HepG2 (cell line): ENCODE results near the gene TLDC2. TPM values are rescaled to one million over a fixed set of nuclear protein-coding genes. Genes with fewer than 3 reads are reported as not detected.

Experiments used
- AGO1 ChIP-seq: fragments of 200-400 bp; formaldehyde crosslinking; IDR thresholded peaks from 2 replicates; pipeline ENCODE4 v1.6.1; 2017; ENCODE audit warnings: mild to moderate bottlenecking, low read depth, low read length, moderate library complexity; ENCODE audit not compliant: poor library complexity, severe bottlenecking
- ARNT2 ChIP-seq: sonication (generic); formaldehyde crosslinking; IDR thresholded peaks from 2 replicates; pipeline ENCODE4 v1.8.0; 2022; ENCODE audit warnings: mild to moderate bottlenecking, low read depth, missing genetic modification reagents, moderate library complexity
- ARNTL ChIP-seq: sonication (generic); formaldehyde crosslinking; IDR thresholded peaks from 2 replicates; pipeline ENCODE4 v1.4.0; 2020; ENCODE audit warnings: mild to moderate bottlenecking, missing genetic modification reagents
- GABPB1 ChIP-seq: IDR thresholded peaks from 2 replicates; pipeline ENCODE4 v1.6.1; 2016; ENCODE audit warnings: mild to moderate bottlenecking, missing genetic modification reagents, moderate library complexity, missing compliant biosample characterization
- HNRNPLL ChIP-seq: fragments of 200-400 bp; formaldehyde crosslinking; IDR thresholded peaks from 2 replicates; pipeline ENCODE4 v1.6.1; 2017; ENCODE audit warnings: mild to moderate bottlenecking, low read depth, low read length; ENCODE audit not compliant: poor library complexity, severe bottlenecking
- POLR2AphosphoS5 ChIP-seq: IDR thresholded peaks from 2 replicates; pipeline ENCODE4 v1.6.1; 2012; ENCODE audit warnings: low read depth, low read length
- RNF2 ChIP-seq: fragments of 450-650 bp; conservative IDR thresholded peaks from 2 replicates; pipeline ENCODE4 v1.6.1; 2016; ENCODE audit warnings: low read depth
- SP5 ChIP-seq: IDR thresholded peaks from 2 replicates; pipeline ENCODE4 v1.6.1; 2016; ENCODE audit warnings: low read depth, borderline replicate concordance
- TGIF2 ChIP-seq: IDR thresholded peaks from 2 replicates; pipeline ENCODE4 v1.6.1; 2016; ENCODE audit warnings: control low read depth, missing compliant biosample characterization
- ZNF292 ChIP-seq: sonication (generic); formaldehyde crosslinking; IDR thresholded peaks from 2 replicates; pipeline ENCODE4 v1.8.1; 2022; ENCODE audit warnings: mild to moderate bottlenecking, low read depth, missing genetic modification reagents, borderline replicate concordance
- ZNF572 ChIP-seq: sonication (generic); formaldehyde crosslinking; IDR thresholded peaks from 2 replicates; pipeline ENCODE4 v1.5.1; 2020; ENCODE audit warnings: mild to moderate bottlenecking, missing genetic modification reagents
- polyA plus RNA-seq, 8 experiments: library from polyadenylated mRNA; depleted of rRNA in 3 of 8; stranded (reverse) in 7 of 8; unstranded in 1 of 8; fragments of >200 nt; fragmentation: Illumina TruSeq in 4 of 8; extraction: Trizol in 4 of 8; gene quantifications; 2 replicates each; pipeline versions ENCODE4 v1.2.1 to v1.2.3, GENCODE V29; 2011 to 2016; ENCODE audit warnings: low read depth in 4 of 8, missing spikeins in 1 of 8, mixed read lengths in 1 of 8; ENCODE audit not compliant: insufficient read depth in 1 of 8
- total RNA-seq, 5 experiments: library from RNA; depleted of rRNA; stranded (reverse); fragments of >200 nt; fragmentation: Illumina TruSeq; extraction: Trizol; gene quantifications; 2 replicates each; pipeline ENCODE4 v1.2.3, GENCODE V29; 2016; ENCODE audit warnings: low read depth in 1 of 5
- TF ChIP-seq, protein P1 (sequence below): sonication (generic); formaldehyde crosslinking; IDR thresholded peaks from 2 replicates; pipeline ENCODE4 v1.4.0; 2020; ENCODE audit warnings: missing genetic modification reagents
- TF ChIP-seq, protein P2 (sequence below): sonication (generic); formaldehyde crosslinking; IDR thresholded peaks from 2 replicates; pipeline ENCODE4 v1.8.1; 2023; ENCODE audit warnings: mild to moderate bottlenecking, moderate library complexity, missing genetic modification reagents
- TF ChIP-seq, protein P3 (sequence below): IDR thresholded peaks from 2 replicates; pipeline ENCODE4 v1.6.1; 2016; ENCODE audit warnings: low read depth
- TF ChIP-seq, protein P4 (sequence below): sonication (generic); formaldehyde crosslinking; IDR thresholded peaks from 2 replicates; pipeline ENCODE4 v1.4.0; 2020; ENCODE audit warnings: mild to moderate bottlenecking, low read depth, missing genetic modification reagents
- TF ChIP-seq, protein P5 (sequence below): sonication (generic); formaldehyde crosslinking; IDR thresholded peaks from 2 replicates; pipeline ENCODE4 v1.4.0; 2020; ENCODE audit warnings: missing genetic modification reagents, low read depth, mild to moderate bottlenecking, borderline replicate concordance
- TF ChIP-seq, protein P6 (sequence below): sonication (generic); formaldehyde crosslinking; IDR thresholded peaks from 2 replicates; pipeline ENCODE4 v1.9.0; 2021; ENCODE audit warnings: missing genetic modification reagents, mild to moderate bottlenecking, borderline replicate concordance

TLDC2 gene
- total and polyA plus RNA-seq, 2 of the 13 experiments (the other 11 are each of a cell fraction or from before 2014, with no cell fraction given), result 1.5 to 1.6 TPM

- TF ChIP-seq, protein P1, sequence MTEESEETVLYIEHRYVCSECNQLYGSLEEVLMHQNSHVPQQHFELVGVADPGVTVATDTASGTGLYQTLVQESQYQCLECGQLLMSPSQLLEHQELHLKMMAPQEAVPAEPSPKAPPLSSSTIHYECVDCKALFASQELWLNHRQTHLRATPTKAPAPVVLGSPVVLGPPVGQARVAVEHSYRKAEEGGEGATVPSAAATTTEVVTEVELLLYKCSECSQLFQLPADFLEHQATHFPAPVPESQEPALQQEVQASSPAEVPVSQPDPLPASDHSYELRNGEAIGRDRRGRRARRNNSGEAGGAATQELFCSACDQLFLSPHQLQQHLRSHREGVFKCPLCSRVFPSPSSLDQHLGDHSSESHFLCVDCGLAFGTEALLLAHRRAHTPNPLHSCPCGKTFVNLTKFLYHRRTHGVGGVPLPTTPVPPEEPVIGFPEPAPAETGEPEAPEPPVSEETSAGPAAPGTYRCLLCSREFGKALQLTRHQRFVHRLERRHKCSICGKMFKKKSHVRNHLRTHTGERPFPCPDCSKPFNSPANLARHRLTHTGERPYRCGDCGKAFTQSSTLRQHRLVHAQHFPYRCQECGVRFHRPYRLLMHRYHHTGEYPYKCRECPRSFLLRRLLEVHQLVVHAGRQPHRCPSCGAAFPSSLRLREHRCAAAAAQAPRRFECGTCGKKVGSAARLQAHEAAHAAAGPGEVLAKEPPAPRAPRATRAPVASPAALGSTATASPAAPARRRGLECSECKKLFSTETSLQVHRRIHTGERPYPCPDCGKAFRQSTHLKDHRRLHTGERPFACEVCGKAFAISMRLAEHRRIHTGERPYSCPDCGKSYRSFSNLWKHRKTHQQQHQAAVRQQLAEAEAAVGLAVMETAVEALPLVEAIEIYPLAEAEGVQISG, result peak; percentile 65; the same call in 1 of the 2 replicates
- TF ChIP-seq ZNF572 (0 out of 2 replicates have a peak, but pooled peaks have one; percentile 1), TGIF2 (CRISPR knock-in tag) (0 out of 2 replicates have a peak, but pooled peaks have one; percentile 13), ARNTL (no peak), HNRNPLL (peak; percentile 62), ARNT2 (peak; percentile 46; the same call in 1 of the 2 replicates), SP5 (CRISPR knock-in tag) (0 out of 2 replicates have a peak, but pooled peaks have one; percentile 42), AGO1 (no peak), GABPB1 (CRISPR knock-in tag) (peak; percentile 66), POLR2AphosphoS5 (peak; percentile 44; the same call in 1 of the 2 replicates), RNF2 (peak; percentile 26; the same call in 1 of the 2 replicates), ZNF292 (CRISPR knock-in tag) (peak; percentile 98)
- TF ChIP-seq, protein P2, sequence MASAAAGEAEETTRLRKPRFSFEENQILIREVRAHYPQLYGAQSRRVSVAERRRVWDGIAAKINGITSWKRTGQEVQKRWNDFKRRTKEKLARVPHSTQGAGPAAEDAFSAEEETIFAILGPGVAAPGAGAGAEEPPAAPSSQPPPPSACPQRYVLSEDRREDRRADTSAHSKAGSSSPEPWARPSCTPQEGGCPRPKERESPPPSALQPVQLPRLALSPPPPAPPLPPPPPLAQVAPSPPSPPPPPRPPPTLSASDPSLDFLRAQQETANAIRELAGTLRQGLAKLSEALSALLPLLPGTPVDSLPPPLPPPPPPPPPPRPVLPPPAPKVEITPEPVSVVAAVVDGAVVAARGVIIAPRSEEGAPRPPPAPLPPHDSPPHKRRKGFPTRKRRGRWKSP (CRISPR knock-in tag), result no peak; the same call in 1 of the 2 replicates
- TF ChIP-seq, protein P3, sequence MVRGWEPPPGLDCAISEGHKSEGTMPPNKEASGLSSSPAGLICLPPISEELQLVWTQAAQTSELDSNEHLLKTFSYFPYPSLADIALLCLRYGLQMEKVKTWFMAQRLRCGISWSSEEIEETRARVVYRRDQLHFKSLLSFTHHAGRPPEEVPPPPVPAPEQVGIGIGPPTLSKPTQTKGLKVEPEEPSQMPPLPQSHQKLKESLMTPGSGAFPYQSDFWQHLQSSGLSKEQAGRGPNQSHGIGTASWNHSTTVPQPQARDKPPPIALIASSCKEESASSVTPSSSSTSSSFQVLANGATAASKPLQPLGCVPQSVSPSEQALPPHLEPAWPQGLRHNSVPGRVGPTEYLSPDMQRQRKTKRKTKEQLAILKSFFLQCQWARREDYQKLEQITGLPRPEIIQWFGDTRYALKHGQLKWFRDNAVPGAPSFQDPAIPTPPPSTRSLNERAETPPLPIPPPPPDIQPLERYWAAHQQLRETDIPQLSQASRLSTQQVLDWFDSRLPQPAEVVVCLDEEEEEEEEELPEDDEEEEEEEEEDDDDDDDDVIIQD (CRISPR knock-in tag), result peak; percentile 65; the same call in 1 of the 2 replicates
- TF ChIP-seq, protein P4, sequence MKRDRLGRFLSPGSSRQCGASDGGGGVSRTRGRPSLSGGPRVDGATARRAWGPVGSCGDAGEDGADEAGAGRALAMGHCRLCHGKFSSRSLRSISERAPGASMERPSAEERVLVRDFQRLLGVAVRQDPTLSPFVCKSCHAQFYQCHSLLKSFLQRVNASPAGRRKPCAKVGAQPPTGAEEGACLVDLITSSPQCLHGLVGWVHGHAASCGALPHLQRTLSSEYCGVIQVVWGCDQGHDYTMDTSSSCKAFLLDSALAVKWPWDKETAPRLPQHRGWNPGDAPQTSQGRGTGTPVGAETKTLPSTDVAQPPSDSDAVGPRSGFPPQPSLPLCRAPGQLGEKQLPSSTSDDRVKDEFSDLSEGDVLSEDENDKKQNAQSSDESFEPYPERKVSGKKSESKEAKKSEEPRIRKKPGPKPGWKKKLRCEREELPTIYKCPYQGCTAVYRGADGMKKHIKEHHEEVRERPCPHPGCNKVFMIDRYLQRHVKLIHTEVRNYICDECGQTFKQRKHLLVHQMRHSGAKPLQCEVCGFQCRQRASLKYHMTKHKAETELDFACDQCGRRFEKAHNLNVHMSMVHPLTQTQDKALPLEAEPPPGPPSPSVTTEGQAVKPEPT (CRISPR knock-in tag), result peak; percentile 26; the same call in 1 of the 2 replicates
- TF ChIP-seq, protein P5, sequence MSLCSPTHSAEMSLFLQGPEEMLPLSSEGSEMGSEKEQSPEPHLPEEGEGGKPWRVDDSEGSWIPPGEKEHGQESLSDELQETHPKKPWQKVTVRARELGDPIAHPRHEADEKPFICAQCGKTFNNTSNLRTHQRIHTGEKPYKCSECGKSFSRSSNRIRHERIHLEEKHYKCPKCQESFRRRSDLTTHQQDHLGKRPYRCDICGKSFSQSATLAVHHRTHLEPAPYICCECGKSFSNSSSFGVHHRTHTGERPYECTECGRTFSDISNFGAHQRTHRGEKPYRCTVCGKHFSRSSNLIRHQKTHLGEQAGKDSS (CRISPR knock-in tag), result peak; percentile 85; the same call in 1 of the 2 replicates
- TF ChIP-seq, protein P6, sequence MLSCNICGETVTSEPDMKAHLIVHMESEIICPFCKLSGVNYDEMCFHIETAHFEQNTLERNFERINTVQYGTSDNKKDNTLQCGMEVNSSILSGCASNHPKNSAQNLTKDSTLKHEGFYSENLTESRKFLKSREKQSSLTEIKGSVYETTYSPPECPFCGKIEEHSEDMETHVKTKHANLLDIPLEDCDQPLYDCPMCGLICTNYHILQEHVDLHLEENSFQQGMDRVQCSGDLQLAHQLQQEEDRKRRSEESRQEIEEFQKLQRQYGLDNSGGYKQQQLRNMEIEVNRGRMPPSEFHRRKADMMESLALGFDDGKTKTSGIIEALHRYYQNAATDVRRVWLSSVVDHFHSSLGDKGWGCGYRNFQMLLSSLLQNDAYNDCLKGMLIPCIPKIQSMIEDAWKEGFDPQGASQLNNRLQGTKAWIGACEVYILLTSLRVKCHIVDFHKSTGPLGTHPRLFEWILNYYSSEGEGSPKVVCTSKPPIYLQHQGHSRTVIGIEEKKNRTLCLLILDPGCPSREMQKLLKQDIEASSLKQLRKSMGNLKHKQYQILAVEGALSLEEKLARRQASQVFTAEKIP (CRISPR knock-in tag), result no peak
These were observed at the start of gene TLDC2 (continued) for GRCh38 chr20:36875702-36876472.
